Activated naive CD8-positive, alpha-beta T cell treated with anti-CD3 and anti-CD28 coated beads, Interleukin-2, amount 10 ng/mL, durations not matched to agents 7 days and 5 days (primary cell): ENCODE measurements around the gene RRAGB. TPM values are rescaled to one million over a fixed set of nuclear protein-coding genes. Genes with fewer than 3 reads are reported as not detected.
"Not testable (repeated sequence)": the region's sequence is repeated elsewhere in the genome, so short reads cannot be mapped to it uniquely, and the experiment has no call there.

Experiments
- ATAC-seq: fragments of 150-1000 bp; cut with Tn5 transposase; one replicate; pipeline ENCODE4 v1.10.0; 2021; ENCODE audit warnings: low read depth, moderate library complexity
- POLR2A ChIA-PET: fragments of 350-600 bp; sonication (Branson Sonifier 250); formaldehyde crosslinking; loops from one replicate; lab custom pipeline; 2021; ENCODE audit warnings: antibody characterized with exemption; lab: Charles Lee
- DNase-seq: peaks from one replicate; pipeline ENCODE4 v3.0.0; 2021
- H3K27ac Mint-ChIP-seq: one replicate; pipeline ENCODE4 v1.8.0; 2022; ENCODE audit warnings: mild to moderate bottlenecking, mixed read lengths
- H3K27me3 Mint-ChIP-seq: one replicate; pipeline ENCODE4 v1.8.0; 2022; ENCODE audit warnings: mild to moderate bottlenecking, moderate library complexity, mixed read lengths
- H3K36me3 Mint-ChIP-seq: one replicate; pipeline ENCODE4 v1.8.0; 2021; ENCODE audit warnings: mild to moderate bottlenecking, mixed read lengths
- H3K4me1 Mint-ChIP-seq: one replicate; pipeline ENCODE4 v1.8.0; 2021; ENCODE audit warnings: mixed read lengths
- H3K4me3 Mint-ChIP-seq: one replicate; pipeline ENCODE4 v1.8.0; 2022; ENCODE audit warnings: mild to moderate bottlenecking, moderate library complexity, mixed read lengths
- H3K9me3 Mint-ChIP-seq: one replicate; pipeline ENCODE4 v1.8.0; 2021; ENCODE audit warnings: mixed read lengths
- total RNA-seq, 2 experiments: library from RNA; stranded (reverse); gene quantifications; one replicate each; pipeline ENCODE4 v1.2.3, GENCODE V29; 2021

RRAGB gene
- total RNA-seq, 2 experiments from 2014 or later = 10.5 to 13.3 TPM

- H3K27ac Mint-ChIP-seq = peak overlapping the region; percentile 89
- H3K27me3 Mint-ChIP-seq = no peaks in the 10 kb centered on the region
- no peak for DNase-seq
- POLR2A ChIA-PET = interaction anchor here (1.4 to 1.6 kb wide), 3 partner anchors 191 to 265 kb away, joined by 7 to 11 read pairs (median 8); partner anchors contain the start of gene MAGEH1
- ATAC-seq = no peak
- H3K4me3 Mint-ChIP-seq = peak overlapping the region; percentile 88
- peaks cover 17% of the 10 kb centered on the region for H3K4me1 Mint-ChIP-seq
- peaks cover 5% of the 10 kb centered on the region for H3K36me3 Mint-ChIP-seq
- H3K9me3 Mint-ChIP-seq = no peaks in the 10 kb centered on the region
Observed at GRCh38 chrX:55716937-55717336, 612 bp upstream of the RRAGB start.

- ATAC-seq = no peak
- peaks cover 56% of the 10 kb centered on the region for H3K36me3 Mint-ChIP-seq
Observed at GRCh38 chrX:55731826-55732225, 14.3 kb downstream of the RRAGB start.

DNA sequence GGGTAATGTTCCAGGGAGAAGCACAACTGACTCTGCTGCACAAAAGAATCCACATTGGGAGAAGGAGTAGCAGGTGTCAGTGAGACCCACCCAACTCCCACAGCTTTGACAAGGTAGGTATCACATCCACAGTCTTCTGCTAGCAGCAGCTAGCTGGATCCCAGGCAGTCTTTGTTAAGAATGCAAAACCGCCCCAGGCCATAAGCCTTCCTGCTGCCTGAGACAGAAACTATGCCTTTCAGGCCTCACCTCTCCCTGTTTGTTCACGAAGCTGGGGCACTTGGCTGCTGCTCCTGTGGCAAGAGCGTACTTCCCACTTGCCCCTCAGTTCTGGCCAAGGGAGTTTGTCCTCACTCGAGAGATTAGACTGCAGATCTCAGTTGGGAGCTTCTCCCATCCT is 21.4 kb downstream of the RRAGB start:
- Mint-ChIP-seq H3K36me3 (peaks cover 38% of the 10 kb centered on the region), H3K27me3 (no peaks in the 10 kb centered on the region), H3K4me1 (no peaks in the 10 kb centered on the region), H3K4me3 (no peak overlapping the region), H3K27ac (no peak overlapping the region), H3K9me3 (no peaks in the 10 kb centered on the region)
- ATAC-seq = no peak
- no peak for DNase-seq
- POLR2A ChIA-PET = no interaction called here

More at GRCh38 chrX:55731826-55732225, 14.3 kb downstream of the RRAGB start:
- no peak overlapping the region for H3K27ac Mint-ChIP-seq
- POLR2A ChIA-PET = no interaction called here
- no peaks in the 10 kb centered on the region for H3K27me3 Mint-ChIP-seq
- H3K4me1 Mint-ChIP-seq = no peaks in the 10 kb centered on the region
- no peak for DNase-seq
- no peaks in the 10 kb centered on the region for H3K9me3 Mint-ChIP-seq
- H3K4me3 Mint-ChIP-seq = no peak overlapping the region

GRCh38 chrX:55742649-55743048 is 25.1 kb downstream of the RRAGB start:
- Mint-ChIP-seq H3K4me1 (no peaks in the 10 kb centered on the region), H3K36me3 (peaks cover 25% of the 10 kb centered on the region), H3K9me3 (no peaks in the 10 kb centered on the region), H3K4me3 (no peak overlapping the region), H3K27ac (no peak overlapping the region), H3K27me3 (no peaks in the 10 kb centered on the region)
- POLR2A ChIA-PET = no interaction called here
- DNase-seq = no peak
- ATAC-seq = no peak

DNA sequence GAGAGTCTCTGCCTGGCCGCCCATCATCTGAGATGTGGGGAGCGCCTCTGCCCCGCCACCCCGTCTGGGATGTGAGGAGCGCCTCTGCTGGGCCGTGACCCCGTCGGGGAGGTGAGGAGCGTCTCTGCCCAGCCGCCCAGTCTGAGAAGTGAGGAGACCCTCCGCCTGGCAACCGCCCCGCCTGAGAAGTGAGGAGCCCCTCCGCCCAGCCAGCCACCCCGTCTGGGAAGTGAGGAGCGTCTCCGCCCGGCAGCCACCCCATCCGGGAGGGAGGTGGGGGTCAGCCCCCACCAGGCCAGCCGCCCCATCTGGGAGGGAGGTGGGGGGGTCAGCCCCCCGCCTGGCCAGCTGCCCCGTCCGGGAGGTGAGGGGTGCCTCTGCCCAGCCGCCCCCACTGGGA is 30.9 kb downstream of the RRAGB start:
- DNase-seq, H3K27me3 Mint-ChIP-seq, H3K4me3 Mint-ChIP-seq, H3K9me3 Mint-ChIP-seq, H3K4me1 Mint-ChIP-seq, H3K27ac Mint-ChIP-seq, POLR2A ChIA-PET, ATAC-seq: not testable (repeated sequence)
- peaks cover 13% of the 10 kb centered on the region for H3K36me3 Mint-ChIP-seq

- POLR2A ChIA-PET = no interaction called here
- Mint-ChIP-seq H3K27ac (no peak overlapping the region), H3K9me3 (no peaks in the 10 kb centered on the region), H3K4me1 (no peaks in the 10 kb centered on the region), H3K36me3 (peaks cover 10% of the 10 kb centered on the region), H3K27me3 (no peaks in the 10 kb centered on the region), H3K4me3 (no peak overlapping the region)
- ATAC-seq (no peak), DNase-seq (no peak)
Observed at GRCh38 chrX:55750256-55750655, 32.7 kb downstream of the RRAGB start.

- POLR2A ChIA-PET = no interaction called here
- peaks cover 6% of the 10 kb centered on the region for H3K36me3 Mint-ChIP-seq
- no peaks in the 10 kb centered on the region for H3K4me1 Mint-ChIP-seq
- H3K27ac Mint-ChIP-seq = no peak overlapping the region
- no peak for ATAC-seq
- no peak overlapping the region for H3K4me3 Mint-ChIP-seq
- no peak for DNase-seq
- no peaks in the 10 kb centered on the region for H3K27me3 Mint-ChIP-seq
- H3K9me3 Mint-ChIP-seq = no peaks in the 10 kb centered on the region
Observed at GRCh38 chrX:55754861-55755294, 37.3 kb downstream of the RRAGB start.

- DNase-seq (no peak), ATAC-seq (no peak)
- H3K36me3 Mint-ChIP-seq = peaks cover 21% of the 10 kb centered on the region
- H3K27me3 Mint-ChIP-seq = no peaks in the 10 kb centered on the region
- H3K4me3 Mint-ChIP-seq = no peak overlapping the region
- no peak overlapping the region for H3K27ac Mint-ChIP-seq
- H3K9me3 Mint-ChIP-seq = no peaks in the 10 kb centered on the region
- POLR2A ChIA-PET = no interaction called here
- H3K4me1 Mint-ChIP-seq = no peaks in the 10 kb centered on the region
Observed at GRCh38 chrX:55758033-55758432, 40.5 kb downstream of the RRAGB start.

DNA sequence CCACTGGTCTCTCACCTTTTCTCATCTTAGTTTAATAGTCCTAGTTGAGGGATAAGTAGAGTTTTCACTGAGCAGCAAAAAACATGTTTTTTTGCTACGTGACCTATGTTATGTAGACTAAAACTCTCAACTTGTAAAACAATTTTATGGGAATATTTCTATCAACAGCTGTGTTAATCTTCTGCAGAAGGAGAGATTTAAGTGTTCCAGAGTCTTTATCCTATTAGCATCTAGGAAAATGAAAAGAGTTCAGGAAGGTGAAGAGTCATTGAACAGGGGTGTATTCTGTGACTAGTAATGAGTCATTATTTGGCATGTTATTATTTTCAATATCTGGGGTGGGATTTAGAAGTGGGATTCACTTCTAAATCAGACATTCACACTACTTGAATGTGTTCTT is 41.9 kb downstream of the RRAGB start:
- no peaks in the 10 kb centered on the region for H3K4me1 Mint-ChIP-seq
- ATAC-seq (no peak), DNase-seq (no peak)
- H3K9me3 Mint-ChIP-seq = no peaks in the 10 kb centered on the region
- POLR2A ChIA-PET = no interaction called here
- H3K27me3 Mint-ChIP-seq = no peaks in the 10 kb centered on the region
- peaks cover 25% of the 10 kb centered on the region for H3K36me3 Mint-ChIP-seq
- no peak overlapping the region for H3K27ac Mint-ChIP-seq
- H3K4me3 Mint-ChIP-seq = no peak overlapping the region

- H3K4me1 Mint-ChIP-seq = no peaks in the 10 kb centered on the region
- no peak overlapping the region for H3K4me3 Mint-ChIP-seq
- ATAC-seq = no peak
- H3K9me3 Mint-ChIP-seq = no peaks in the 10 kb centered on the region
- no peak overlapping the region for H3K27ac Mint-ChIP-seq
- H3K27me3 Mint-ChIP-seq = no peaks in the 10 kb centered on the region
- no peak for DNase-seq
- POLR2A ChIA-PET = no interaction called here
- peaks cover 17% of the 10 kb centered on the region for H3K36me3 Mint-ChIP-seq
Observed at GRCh38 chrX:55767100-55767499, 49.6 kb downstream of the RRAGB start.

DNA sequence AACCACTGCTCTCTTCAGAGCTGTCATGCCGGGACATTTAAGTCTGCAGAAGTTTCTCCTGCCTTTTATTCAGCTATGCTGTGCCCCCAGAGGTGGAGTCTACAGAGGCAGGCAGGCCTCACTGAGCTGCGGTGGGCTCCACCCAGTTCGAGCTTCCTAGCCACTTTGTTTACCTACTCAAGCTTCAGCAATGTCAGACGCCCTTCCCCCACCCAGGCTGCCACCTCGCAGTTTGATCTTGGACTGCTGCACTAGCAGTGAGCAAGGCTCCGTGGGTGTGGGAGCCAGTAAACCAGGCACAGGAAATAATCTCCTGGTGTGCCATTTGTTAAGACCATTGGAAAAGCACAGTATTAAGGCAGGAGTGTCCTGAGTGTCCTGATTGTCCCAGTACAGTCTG is 56.9 kb downstream of the RRAGB start:
- H3K4me1 Mint-ChIP-seq, H3K4me3 Mint-ChIP-seq: not testable (repeated sequence)
- peaks cover 19% of the 10 kb centered on the region for H3K36me3 Mint-ChIP-seq

GRCh38 chrX:55777596-55777995 is 60.0 kb downstream of the RRAGB start:
- Mint-ChIP-seq H3K4me1 (no peaks in the 10 kb centered on the region), H3K4me3 (no peak overlapping the region), H3K9me3 (peaks cover under 1% of the 10 kb centered on the region), H3K27ac (no peak overlapping the region), H3K27me3 (no peaks in the 10 kb centered on the region), H3K36me3 (peaks cover 9% of the 10 kb centered on the region)
- POLR2A ChIA-PET = no interaction called here
- DNase-seq (no peak), ATAC-seq (no peak)

More for the DNA sequence above, 56.9 kb downstream of the RRAGB start:
- H3K27me3 Mint-ChIP-seq, DNase-seq, H3K9me3 Mint-ChIP-seq, H3K27ac Mint-ChIP-seq, POLR2A ChIA-PET, ATAC-seq: not testable (repeated sequence)

DNA sequence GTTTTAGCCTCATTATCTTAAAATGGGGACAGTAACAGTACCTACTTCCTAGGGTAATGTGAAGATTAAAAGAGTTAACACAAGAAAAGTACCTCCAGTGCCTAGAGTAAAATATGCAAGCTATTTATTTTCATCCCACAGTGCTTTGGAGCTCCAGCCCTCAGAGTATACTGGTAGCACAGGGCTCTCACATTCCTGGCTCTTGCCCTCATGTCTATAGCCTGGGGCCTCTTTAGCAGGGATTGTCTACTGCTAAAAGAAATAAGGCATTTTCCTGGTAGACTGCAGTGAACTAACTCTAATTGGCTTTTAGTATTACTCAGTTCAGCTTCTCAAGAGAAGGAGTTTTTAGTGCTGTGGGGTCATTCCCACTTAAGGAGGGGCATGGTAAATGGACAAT is 60.8 kb downstream of the RRAGB start:
- Mint-ChIP-seq H3K4me3 (no peak overlapping the region), H3K27ac (no peak overlapping the region), H3K36me3 (peaks cover 7% of the 10 kb centered on the region), H3K9me3 (no peaks in the 10 kb centered on the region), H3K4me1 (no peaks in the 10 kb centered on the region), H3K27me3 (no peaks in the 10 kb centered on the region)
- POLR2A ChIA-PET = no interaction called here
- ATAC-seq = no peak
- DNase-seq = no peak

DNA sequence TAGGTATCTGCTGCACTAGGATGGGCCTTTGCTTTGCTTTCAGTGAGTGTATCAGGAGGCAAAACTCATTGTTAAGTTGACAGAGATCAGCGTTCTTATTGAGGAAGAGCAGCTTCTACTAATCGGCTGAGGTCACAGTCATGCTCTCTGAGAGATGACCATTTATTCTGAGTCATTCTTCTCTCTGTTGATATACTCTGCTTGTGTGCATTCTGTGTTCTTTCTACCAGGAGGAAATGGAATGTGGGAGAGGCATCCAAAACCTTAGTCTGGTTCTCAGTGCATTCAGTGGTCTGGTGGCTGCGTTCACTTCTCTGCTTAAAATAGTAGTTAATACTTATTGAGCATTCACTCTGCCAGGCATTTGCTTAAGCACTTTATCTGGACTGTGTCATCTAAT is 66.2 kb downstream of the RRAGB start:
- Mint-ChIP-seq H3K36me3 (peaks cover 2% of the 10 kb centered on the region), H3K4me1 (no peaks in the 10 kb centered on the region), H3K27ac (no peak overlapping the region), H3K4me3 (no peak overlapping the region), H3K9me3 (peaks cover 2% of the 10 kb centered on the region), H3K27me3 (no peaks in the 10 kb centered on the region)
- no peak for DNase-seq
- POLR2A ChIA-PET = no interaction called here
- ATAC-seq = no peak

DNA sequence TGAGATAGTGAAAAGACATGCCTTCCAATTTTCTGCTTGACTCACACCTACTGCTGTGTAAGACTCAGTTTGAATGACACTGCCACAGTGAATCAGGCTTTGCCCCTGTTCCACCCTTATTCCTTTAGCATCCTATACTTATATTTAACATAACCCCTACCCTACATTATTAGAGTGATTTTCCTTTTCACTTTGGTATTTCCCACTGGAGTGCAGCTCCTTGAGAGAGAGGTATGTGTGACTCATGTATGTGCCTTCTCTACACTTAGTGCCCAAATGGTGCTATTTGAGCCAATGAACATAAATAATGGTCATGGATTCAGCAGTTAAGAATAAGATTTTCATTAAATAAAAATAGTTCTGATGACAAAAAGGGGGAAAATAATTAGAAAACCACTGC is 69.5 kb downstream of the RRAGB start:
- ATAC-seq (no peak), DNase-seq (no peak)
- Mint-ChIP-seq H3K4me3 (no peak overlapping the region), H3K4me1 (no peaks in the 10 kb centered on the region), H3K9me3 (peaks cover 2% of the 10 kb centered on the region), H3K27ac (no peak overlapping the region), H3K36me3 (peaks cover 2% of the 10 kb centered on the region), H3K27me3 (no peaks in the 10 kb centered on the region)
- POLR2A ChIA-PET = no interaction called here
